ENCODE results near the gene BORCS6.

- TF ChIP-seq, protein P1, sequence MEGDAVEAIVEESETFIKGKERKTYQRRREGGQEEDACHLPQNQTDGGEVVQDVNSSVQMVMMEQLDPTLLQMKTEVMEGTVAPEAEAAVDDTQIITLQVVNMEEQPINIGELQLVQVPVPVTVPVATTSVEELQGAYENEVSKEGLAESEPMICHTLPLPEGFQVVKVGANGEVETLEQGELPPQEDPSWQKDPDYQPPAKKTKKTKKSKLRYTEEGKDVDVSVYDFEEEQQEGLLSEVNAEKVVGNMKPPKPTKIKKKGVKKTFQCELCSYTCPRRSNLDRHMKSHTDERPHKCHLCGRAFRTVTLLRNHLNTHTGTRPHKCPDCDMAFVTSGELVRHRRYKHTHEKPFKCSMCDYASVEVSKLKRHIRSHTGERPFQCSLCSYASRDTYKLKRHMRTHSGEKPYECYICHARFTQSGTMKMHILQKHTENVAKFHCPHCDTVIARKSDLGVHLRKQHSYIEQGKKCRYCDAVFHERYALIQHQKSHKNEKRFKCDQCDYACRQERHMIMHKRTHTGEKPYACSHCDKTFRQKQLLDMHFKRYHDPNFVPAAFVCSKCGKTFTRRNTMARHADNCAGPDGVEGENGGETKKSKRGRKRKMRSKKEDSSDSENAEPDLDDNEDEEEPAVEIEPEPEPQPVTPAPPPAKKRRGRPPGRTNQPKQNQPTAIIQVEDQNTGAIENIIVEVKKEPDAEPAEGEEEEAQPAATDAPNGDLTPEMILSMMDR (conservative IDR thresholded peaks at IDR 0.05 in 1 of 2, IDR thresholded peaks at IDR 0.05 in 1 of 2; ENCODE audit: extremely low read depth in 1 of 2, insufficient read depth in 1 of 2, low read depth in 1 of 2, low read length in 2 of 2), result no peak
- TF ChIP-seq EZH2 (IDR thresholded peaks at IDR 0.05; ENCODE audit: borderline replicate concordance, low read length), result no peak
Observed at GRCh38 chr17:8142158-8142886, 47.7 kb downstream of the BORCS6 start.
